IPS DF 4.7 (cell line): Measurements from ENCODE around the gene CASP7.

Experiments
- DNase-seq: peaks from one replicate; pipeline ENCODE4 v3.0.0-alpha.2; 2013; ENCODE audit warnings: low spot score; ENCODE audit errors: extremely low read depth

CASP7 gene

DNA sequence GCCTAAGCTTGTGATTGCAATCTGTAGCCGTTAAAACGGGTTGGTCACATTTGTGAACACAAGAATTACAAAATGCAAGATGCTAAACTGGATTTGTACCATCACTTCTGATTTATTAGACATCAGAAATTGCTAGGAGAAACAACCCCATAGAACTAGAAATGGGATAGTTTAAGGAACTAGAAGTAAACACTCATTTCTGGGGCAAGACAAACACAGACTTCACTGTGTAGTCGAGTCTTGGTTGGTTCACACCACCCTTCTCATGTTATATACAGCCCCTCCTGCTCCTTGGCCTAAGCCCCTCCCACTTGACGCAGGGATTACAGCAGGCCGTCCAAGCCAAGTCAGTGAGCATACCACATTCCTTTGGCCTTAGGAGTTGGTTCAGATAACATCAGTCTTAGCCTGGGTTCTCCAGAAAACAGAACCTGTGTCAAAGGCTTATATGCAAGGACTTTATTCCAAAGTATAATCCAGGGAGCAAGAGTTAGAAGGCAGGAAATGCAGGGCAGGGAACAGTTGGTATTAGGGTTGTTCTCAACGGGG lies 13.8 kb upstream of the CASP7 start:
- DNase-seq, result no peak

DNA sequence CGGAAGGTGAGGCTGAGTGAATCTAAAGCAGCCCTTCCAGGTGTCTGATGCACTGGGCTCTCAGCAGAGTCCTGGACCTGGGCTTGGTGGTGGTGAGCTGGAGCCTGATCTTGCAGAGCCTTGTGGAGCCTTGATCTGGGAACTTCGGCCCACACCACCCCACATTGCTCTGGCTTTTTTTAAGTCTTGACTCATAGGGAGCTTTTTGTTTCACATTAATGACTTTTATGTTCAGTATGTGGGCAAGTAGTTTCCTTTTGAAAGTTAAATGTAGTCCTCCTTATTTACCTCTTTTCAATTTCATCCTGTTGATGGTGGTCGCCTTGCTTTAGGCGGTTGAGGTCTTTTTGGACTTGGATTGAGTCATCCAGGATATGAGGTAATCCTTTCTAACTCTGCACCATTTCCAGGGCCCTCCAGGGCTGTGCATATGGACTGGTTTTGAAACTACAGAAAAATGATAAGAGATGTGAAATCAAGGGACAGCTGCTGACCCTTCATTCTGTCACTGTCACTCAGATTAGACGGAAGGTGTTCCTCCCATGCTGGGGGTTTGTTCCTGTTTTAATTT lies 12.9 kb upstream of the CASP7 start:
- no peak for DNase-seq

DNA sequence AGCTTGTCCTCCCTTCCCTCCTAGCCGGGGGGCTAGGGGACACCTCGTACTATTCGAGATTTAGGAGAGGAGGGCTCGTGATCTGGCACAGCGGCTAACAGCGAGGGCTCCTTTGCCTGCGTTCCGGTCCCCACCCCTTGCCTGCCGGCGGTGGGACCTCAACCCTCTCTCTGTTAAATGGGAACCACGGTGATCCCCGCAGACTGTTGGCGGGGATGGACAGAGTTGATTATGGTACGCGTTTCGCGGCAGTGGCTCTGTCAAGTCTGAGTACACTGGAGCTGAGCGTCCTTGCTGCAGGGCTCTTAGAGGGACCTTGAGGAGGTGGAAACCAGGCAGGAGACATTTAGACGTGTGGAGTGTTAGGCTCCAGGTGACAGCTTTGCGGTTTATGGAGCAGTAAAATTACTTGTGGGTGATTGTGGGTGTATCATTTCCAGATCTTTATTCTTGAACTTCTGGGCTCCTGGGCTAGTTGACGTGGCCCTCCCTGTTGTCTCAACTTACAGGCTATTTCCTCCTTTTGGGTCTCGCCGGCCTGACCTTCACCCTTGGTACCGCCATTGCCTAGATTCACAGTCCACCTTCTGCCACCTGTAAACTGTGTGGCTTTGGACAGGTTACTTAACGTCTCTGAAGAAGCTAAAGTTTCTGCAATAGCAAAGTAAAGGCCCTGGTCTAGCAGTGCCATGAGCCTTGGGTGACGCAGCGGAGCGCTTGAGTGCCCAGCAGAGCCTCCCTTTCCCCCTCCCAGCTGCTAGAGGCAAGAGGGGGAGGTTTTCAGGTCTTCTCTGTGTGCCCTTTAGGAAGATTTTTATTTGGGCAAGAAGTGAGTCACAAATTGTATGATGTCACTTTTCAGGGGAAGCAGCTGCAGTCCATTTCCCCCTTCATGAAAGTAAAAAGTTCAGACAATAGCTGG lies 739 bp downstream of the CASP7 start:
- DNase-seq, result no peak

DNA sequence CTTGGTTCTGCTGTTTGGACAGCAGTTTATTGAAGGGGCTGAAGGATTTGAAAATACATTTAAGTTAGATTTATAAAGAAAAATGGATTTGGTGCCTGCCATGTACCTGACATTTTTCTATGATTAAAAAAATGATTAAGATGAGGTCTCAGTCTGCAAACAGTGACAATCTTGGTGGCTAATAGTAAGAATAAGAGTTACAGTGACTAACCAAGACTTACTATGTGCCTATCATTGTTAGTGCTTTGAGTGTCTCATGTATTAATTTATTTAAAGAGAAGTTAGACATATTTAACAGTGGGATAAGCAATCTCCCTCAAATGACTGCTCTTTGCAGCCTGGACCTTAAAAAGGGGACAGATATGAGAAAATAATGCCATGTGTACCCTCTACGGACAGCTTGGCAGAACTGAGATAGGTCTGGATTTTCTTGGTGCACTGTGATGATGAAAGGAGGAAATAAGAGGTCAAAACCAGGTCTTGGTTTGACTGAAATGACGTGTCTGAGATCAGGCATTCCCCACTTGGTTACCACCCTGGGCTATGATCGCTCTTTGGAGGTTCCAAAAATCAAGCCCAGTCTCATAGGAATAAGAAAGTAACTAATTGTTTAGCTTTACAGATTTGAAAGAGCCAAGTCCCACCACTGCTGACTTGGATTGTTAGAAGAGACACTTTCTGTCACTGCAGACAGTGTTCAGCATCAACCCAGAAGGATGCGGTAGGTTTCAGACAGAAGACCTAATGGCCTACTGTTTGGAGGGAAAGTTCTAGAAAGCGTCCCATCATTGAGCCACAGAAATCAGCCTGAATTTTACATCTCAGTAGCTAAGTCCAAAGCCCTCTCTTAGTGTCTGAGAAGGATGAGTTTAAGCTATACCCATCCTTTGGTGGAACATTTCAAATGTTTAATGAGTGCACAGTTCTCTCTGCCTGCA lies 2.1 kb downstream of the CASP7 start:
- DNase-seq, result no peak

DNA sequence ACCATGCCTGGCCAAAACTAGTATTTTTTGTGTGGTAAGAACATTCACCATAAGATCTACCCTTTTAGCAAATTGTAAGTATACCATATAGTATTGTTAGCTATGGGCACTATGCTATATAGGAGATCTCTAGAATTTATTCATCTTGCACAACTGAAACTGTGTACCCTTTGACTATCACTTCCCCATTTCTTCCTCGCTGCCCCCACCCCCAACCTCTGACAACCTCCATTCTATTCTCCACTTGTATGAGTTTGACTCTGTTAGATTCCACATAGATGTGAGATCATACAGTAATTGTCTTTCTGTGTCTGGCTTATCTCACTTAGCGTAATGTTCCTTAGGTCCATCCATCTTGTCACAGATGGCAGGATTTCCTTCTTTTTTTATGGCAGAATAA lies 3.6 kb downstream of the CASP7 start:
- no peak for DNase-seq

- DNase-seq, result no peak
These were observed 6.3 kb downstream of the CASP7 start for GRCh38 chr10:113686028-113686427.

DNA sequence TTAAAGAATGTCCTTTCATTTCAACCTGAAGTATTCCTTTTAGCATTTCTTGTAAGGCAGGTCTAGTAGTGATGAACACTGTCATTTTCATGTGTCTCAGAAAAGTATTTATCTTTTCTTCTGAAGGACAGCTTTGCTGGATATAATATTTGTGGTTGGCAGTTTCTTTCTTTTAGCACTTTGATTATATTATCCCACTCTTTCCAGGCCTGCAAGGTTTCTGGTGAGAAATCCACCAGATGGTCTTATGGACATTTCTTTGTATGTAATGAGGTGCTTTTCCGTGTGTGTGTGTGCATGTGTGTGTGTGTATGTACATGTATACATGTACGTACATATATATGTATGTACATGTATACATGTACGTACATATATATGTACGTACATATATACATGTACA lies 7.3 kb downstream of the CASP7 start:
- no peak for DNase-seq

GRCh38 chr10:113689057-113689456 lies 9.3 kb downstream of the CASP7 start:
- DNase-seq, result no peak

- no peak for DNase-seq
These were observed 9.9 kb downstream of the CASP7 start for GRCh38 chr10:113689574-113689973.

- DNase-seq, result no peak
These were observed 11.0 kb downstream of the CASP7 start for GRCh38 chr10:113690749-113691148.

- DNase-seq, result no peak
These were observed 11.7 kb downstream of the CASP7 start for GRCh38 chr10:113691381-113691780.

DNA sequence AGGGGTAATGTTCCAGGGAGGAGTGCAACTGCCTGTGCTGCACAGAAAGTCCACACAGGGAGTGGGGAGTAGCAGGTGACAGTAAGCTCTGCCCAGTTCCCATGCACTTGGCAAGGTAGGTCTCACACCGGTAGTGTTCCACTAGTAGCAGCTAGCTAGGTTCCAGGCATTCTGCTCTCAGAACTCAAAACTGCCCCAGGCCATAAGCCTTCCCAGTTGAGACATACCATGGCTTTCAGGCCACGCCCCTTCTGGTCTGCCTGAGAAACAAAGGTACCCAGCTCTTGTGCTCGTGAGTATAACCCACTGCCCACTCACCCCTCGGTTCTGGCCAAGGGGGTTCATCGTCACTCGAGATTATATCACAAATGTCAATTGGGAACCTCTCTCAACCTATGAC lies 12.6 kb downstream of the CASP7 start:
- DNase-seq, result no peak

- no peak for DNase-seq
These were observed 13.6 kb downstream of the CASP7 start for GRCh38 chr10:113693348-113693747.

GRCh38 chr10:113695691-113696090 lies 16.0 kb downstream of the CASP7 start:
- DNase-seq, result no peak

GRCh38 chr10:113697595-113697994 lies 17.9 kb downstream of the CASP7 start:
- no peak for DNase-seq

GRCh38 chr10:113704637-113705343 lies 25.1 kb downstream of the CASP7 start:
- DNase-seq, result peak; percentile 22

- DNase-seq, result no peak
These were observed 25.6 kb downstream of the CASP7 start for GRCh38 chr10:113705344-113705652.

DNA sequence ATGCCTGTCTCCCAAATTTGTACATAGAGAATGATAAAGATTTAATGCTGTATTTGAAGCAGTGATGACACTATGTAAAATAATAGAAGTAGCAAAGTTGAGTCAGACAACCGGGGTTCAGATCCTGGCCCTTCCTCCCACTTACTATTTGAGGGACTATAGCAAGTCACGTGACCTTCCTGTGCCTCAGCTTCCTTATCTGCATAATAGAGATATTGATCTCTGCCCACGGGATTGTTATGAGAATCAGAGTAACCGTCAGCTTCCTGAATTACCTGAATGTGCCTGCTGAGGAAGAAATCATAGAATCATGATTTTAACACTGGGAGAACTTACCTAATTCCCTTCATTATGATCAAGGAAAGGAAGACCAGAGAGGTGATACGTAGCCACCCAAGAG lies 26.9 kb downstream of the CASP7 start:
- no peak for DNase-seq

DNA sequence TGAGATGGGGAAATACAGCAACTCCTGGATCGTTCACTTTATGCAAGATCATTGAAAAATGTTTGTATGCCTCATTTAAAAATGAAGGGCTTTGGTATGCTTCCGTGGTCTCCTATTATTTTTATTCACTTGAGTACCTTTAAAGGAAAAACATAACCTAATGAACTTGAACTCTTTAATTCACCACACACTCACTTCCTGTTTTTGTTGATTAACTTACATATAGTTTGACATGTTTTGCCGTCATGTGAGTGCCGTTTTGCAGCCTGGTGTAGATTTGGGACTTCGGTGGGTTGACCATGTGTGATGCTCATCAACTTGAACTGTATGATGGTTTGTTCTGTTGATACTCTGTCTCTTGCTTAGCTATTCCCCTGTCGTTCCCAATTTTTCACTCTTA lies 28.9 kb downstream of the CASP7 start:
- no peak for DNase-seq

- DNase-seq, result no peak
These were observed 29.6 kb downstream of the CASP7 start for GRCh38 chr10:113709221-113709838.

DNA sequence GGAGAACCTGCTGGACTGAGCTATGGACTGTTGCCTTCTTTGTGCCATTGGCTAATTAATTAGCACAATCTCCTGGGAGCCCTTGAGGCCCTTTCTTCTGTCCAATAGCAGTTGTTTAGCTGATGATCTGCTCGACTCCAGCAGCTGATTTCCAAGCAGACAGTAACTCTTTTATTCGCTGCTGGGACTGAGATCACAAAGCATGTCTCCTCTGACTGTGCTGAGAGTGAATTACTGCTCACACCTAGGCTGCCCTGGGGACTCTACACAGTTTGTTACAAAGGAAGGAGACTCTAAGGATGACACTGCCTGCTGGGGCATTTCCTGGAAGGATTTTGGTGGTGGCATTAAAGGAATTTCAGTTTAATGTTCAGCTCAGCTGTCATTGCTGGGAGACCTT lies 31.4 kb downstream of the CASP7 start:
- DNase-seq, result no peak
